ENCODE results near the gene MT1A. TPM values are rescaled to one million over a fixed set of nuclear protein-coding genes. Genes with fewer than 3 reads are reported as not detected.

The MT1A gene
- total RNA-seq, 2 experiments from 2014 or later: not detected

DNA sequence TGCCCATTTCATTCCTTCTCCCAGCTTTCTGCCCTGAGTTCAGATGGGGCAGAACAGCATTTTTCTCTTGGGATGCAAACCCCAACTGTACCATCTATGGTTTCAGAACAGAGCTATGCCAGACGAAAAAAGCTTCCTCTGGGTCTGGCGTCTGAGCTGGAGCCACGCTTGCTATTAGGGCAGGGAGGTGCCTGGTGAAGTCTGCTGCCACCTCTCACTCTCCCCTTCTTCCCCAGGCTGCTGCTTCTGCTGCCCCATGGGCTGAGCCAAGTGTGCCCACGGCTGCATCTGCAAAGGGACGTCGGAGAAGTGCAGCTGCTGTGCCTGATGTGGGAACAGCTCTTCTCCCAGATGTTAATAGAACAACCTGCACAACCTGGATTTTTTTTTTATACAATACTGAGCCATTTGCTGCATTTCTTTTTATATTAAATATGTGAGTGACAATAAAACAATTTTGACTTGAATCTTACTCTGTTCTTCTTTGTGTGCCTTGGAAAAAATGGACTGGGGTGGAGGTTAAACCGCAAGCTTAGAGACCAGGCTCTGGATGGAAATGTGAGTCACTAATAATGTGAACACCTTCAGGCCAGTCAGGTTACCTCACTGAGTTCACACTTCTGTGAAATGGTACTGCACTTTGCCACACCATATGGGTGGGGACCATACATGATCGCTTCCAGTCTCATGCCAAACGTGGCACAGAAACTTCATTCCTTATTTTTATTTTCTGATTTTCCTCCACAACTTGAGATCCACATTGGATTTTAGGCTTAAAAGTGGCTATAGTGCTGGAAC, 1.7 kb upstream of the MT1A start:
- DNase-seq: no peak
- Mint-ChIP-seq H3K4me3 (no peak overlapping the region), H3K4me1 (peaks cover 34% of the 10 kb centered on the region), H3K36me3 (ENCODE audit: low read depth) (peaks cover 4% of the 10 kb centered on the region), H3K9me3 (no peaks in the 10 kb centered on the region), H3K27ac (no peak overlapping the region), H3K27me3 (peaks cover 87% of the 10 kb centered on the region)
- CTCF ChIA-PET: interaction anchor here (1.1 to 1.6 kb wide), 4 partner anchors 12 to 19 kb away, joined by 3 to 9 read pairs (median 4); no protein-coding TSS in a partner anchor
- POLR2A ChIA-PET: no interaction called here

DNA sequence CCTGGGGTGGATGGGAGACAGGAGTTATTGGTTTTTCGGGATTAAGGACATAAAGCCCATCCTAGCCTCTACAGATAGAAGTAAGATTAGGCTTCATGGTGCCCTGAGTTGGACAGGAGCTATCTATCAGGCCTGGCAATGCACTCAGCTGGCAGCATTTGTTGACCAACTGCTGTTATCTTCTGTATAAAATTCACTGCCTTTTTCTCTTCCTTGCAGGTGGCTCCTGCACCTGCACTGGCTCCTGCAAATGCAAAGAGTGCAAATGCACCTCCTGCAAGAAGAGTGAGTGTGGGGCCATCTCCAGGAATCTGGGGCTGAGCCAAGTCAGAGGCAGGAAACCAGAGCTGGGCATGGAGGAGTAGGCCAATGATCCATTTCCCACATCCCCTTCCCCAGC, 579 bp downstream of the MT1A start:
- DNase-seq: no peak
- ChIA-PET POLR2A (no interaction called here), CTCF (interaction anchor here (1.1 to 1.4 kb wide), 2 partner anchors 9 to 62 kb away, joined by 3 read pairs; no protein-coding TSS in a partner anchor)
- Mint-ChIP-seq H3K36me3 (ENCODE audit: low read depth) (peaks cover 4% of the 10 kb centered on the region), H3K27ac (no peak overlapping the region), H3K27me3 (peaks cover 78% of the 10 kb centered on the region), H3K9me3 (no peaks in the 10 kb centered on the region), H3K4me1 (peaks cover 47% of the 10 kb centered on the region), H3K4me3 (no peak overlapping the region)

DNA sequence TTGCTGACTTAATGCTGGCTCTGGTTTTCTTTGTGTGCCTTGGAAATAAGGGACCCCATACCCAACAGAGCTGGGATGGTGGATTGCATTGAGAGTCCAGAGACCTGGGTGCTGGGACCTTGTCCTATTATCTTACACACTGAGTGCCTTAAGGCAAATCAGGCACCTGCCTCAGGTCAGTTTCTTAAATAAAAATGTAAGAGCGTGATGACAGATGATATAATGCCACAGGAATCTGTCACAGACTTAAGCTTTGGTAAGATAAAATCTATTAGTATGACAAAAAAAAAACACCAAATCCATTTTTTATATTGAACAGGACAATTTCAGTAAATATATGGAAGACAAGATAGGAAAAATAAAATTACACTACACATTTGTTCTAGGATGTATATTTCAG, 1.6 kb downstream of the MT1A start:
- peaks cover 71% of the 10 kb centered on the region for H3K27me3 Mint-ChIP-seq
- CTCF ChIA-PET: interaction anchor here (1.0 to 1.4 kb wide), 4 partner anchors 10 to 63 kb away, joined by 3 read pairs; no protein-coding TSS in a partner anchor

DNA sequence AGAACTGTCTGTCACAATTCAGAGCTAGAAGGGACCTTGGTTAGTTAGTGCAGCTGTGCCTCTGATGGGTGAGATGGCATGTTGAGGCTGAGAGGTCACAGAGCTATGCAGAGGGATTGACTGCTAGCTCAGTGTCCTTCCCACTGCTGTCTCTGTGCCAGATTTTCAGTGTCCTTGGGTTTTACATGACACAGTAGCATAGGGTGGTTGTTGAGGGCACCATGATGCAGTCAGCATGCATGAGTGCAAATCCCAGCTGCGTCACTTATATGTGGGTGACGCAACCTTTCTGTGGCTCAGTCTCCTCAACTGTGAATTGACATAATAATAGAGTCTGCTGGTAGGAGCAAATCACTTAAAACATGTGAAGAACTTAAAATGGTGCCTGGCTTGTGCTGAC, 2.7 kb downstream of the MT1A start:
- no peak for DNase-seq
- H3K27me3 Mint-ChIP-seq: peaks cover 70% of the 10 kb centered on the region
- ChIA-PET POLR2A (interaction anchor here (0.8 kb wide), 1 partner anchor 14 kb away, joined by 4 read pairs; no protein-coding TSS in a partner anchor), CTCF (interaction anchor here (1.2 kb wide), 1 partner anchor 15 kb away, joined by 4 read pairs; no protein-coding TSS in a partner anchor)
- H3K27ac Mint-ChIP-seq: no peak overlapping the region
- no peaks in the 10 kb centered on the region for H3K9me3 Mint-ChIP-seq
- H3K4me1 Mint-ChIP-seq: peaks cover 43% of the 10 kb centered on the region
- no peak overlapping the region for H3K4me3 Mint-ChIP-seq
- H3K36me3 Mint-ChIP-seq (ENCODE audit: low read depth): no peaks in the 10 kb centered on the region

More for the DNA sequence above, 1.6 kb downstream of the MT1A start:
- POLR2A ChIA-PET: no interaction called here
- DNase-seq: no peak
- no peak overlapping the region for H3K4me3 Mint-ChIP-seq
- no peaks in the 10 kb centered on the region for H3K9me3 Mint-ChIP-seq
- peaks cover 49% of the 10 kb centered on the region for H3K4me1 Mint-ChIP-seq
- no peak overlapping the region for H3K27ac Mint-ChIP-seq
- H3K36me3 Mint-ChIP-seq (ENCODE audit: low read depth): peaks cover 1% of the 10 kb centered on the region

DNA sequence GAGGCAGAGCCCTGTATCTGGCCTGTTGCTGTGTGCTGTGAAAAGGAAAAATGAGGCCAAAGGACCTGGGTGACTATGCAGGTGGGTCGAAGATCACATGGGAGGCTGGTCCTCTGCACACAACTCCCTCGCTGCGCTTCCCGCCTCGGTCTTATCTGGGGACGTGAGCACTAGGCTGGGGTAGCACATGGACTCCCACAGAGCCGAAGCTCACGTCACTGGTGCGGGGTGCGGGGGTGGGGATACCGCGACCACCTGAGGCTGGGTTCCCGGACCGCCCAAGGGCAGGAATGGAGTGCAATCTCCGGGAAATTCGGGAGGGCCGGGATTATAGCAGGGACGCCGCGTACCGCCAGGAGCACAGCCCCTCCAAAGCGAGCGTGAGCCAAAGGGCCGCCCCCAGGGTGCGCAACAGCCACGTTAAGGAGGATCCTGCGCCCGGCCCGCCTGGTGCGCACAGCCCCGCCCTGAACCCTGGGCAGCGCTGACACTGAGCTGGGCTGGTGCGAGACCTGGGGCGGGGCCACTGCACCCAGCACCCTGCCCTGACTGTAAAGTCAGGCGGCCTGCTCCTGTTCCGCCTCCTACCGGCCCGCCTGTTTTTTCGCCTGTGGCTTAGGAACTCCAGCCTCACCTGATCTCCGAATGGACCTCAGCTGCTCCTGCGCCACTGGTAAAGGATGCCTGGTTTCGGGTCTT, 4.8 kb downstream of the MT1A start:
- ChIA-PET CTCF (interaction anchor here (0.6 to 2.6 kb wide), 17 partner anchors 9 to 126 kb away, joined by 3 to 12 read pairs (median 4); partner anchors contain the start of genes MT1E and MT2A), POLR2A (no interaction called here)
- Mint-ChIP-seq H3K4me1 (peaks cover 30% of the 10 kb centered on the region), H3K36me3 (ENCODE audit: low read depth) (no peaks in the 10 kb centered on the region), H3K27me3 (peaks cover 66% of the 10 kb centered on the region), H3K4me3 (peak overlapping the region; percentile 63), H3K27ac (no peak overlapping the region), H3K9me3 (no peaks in the 10 kb centered on the region)
- peak; percentile 81 for DNase-seq

DNA sequence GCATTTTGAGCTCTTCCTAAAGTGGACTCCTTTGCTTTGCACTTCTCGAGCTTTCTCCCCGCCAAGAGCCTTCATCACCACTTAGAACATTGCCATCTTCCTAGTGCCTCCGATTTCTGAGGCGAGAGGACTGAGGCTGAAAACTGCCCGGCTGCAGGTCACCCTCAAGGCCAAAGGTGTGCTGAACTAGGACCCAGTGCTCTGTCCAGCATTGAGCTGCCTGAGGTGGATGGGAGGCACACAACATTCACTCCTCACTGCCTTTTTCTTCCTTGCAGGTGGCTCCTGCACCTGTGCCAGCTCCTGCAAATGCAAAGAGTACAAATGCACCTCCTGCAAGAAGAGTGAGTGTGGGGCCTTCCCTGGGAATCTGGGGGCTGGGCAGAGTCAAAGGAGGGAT, 5.4 kb downstream of the MT1A start:
- Mint-ChIP-seq H3K9me3 (no peaks in the 10 kb centered on the region), H3K36me3 (ENCODE audit: low read depth) (no peaks in the 10 kb centered on the region), H3K27ac (no peak overlapping the region), H3K4me1 (peaks cover 27% of the 10 kb centered on the region), H3K27me3 (peaks cover 68% of the 10 kb centered on the region), H3K4me3 (peak overlapping the region; percentile 63)
- no peak for DNase-seq
- POLR2A ChIA-PET: no interaction called here
- CTCF ChIA-PET: interaction anchor here (0.5 to 2.6 kb wide), 15 partner anchors 9 to 125 kb away, joined by 3 to 12 read pairs (median 4); partner anchors contain the start of genes MT1E and MT2A

DNA sequence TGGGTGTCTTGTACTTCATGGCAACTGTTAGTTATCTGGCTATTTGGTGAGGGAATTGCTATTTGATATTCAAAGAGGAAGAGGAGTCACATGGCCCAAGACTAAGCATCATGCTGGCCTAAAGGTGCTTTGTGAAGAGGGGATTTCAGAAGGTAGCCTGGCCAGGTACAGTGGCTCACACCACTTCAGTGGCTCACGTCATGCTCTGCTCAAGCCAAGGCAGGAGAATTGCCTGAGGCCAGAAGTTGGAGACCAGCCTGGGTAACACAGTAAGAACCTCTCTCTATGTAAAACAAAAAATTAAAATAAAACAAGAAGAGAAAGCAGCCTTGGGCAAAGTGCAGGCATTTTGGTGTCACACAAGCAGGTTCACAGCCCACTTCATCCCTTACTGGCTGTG, 6.8 kb downstream of the MT1A start:
- H3K27ac Mint-ChIP-seq: no peak overlapping the region
- POLR2A ChIA-PET: no interaction called here
- CTCF ChIA-PET: interaction anchor here (1.6 kb wide), 1 partner anchor 38 kb away, joined by 4 read pairs; no protein-coding TSS in a partner anchor
- DNase-seq: no peak
- H3K4me3 Mint-ChIP-seq: no peak overlapping the region
- no peaks in the 10 kb centered on the region for H3K36me3 Mint-ChIP-seq (ENCODE audit: low read depth)
- H3K27me3 Mint-ChIP-seq: peaks cover 63% of the 10 kb centered on the region
- peaks cover 27% of the 10 kb centered on the region for H3K4me1 Mint-ChIP-seq
- H3K9me3 Mint-ChIP-seq: no peaks in the 10 kb centered on the region

DNA sequence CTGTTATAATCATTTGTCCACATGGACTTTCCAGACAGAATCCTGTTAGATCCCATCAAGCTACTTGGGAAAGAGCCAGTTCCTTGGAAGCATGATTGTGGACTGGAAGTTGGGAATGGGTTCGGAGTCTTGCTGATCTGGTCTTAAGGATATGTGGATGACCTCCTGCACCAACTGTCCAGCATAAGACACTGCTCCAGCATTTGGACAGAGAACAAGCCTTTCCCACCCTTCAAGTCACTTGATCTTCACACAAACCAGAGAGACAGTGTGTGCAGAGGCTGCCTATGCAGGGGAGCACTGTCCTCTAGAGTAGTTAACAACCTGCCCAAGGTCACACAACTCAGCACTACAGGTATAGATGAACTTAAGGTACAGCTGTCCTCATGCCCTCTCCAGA, 7.4 kb downstream of the MT1A start:
- H3K36me3 Mint-ChIP-seq (ENCODE audit: low read depth): no peaks in the 10 kb centered on the region
- ChIA-PET CTCF (interaction anchor here (1.1 kb wide), 1 partner anchor 14 kb away, joined by 3 read pairs; no protein-coding TSS in a partner anchor), POLR2A (no interaction called here)
- H3K27ac Mint-ChIP-seq: no peak overlapping the region
- peaks cover 61% of the 10 kb centered on the region for H3K27me3 Mint-ChIP-seq
- no peak overlapping the region for H3K4me3 Mint-ChIP-seq
- peaks cover 27% of the 10 kb centered on the region for H3K4me1 Mint-ChIP-seq
- no peaks in the 10 kb centered on the region for H3K9me3 Mint-ChIP-seq
- no peak for DNase-seq

DNA sequence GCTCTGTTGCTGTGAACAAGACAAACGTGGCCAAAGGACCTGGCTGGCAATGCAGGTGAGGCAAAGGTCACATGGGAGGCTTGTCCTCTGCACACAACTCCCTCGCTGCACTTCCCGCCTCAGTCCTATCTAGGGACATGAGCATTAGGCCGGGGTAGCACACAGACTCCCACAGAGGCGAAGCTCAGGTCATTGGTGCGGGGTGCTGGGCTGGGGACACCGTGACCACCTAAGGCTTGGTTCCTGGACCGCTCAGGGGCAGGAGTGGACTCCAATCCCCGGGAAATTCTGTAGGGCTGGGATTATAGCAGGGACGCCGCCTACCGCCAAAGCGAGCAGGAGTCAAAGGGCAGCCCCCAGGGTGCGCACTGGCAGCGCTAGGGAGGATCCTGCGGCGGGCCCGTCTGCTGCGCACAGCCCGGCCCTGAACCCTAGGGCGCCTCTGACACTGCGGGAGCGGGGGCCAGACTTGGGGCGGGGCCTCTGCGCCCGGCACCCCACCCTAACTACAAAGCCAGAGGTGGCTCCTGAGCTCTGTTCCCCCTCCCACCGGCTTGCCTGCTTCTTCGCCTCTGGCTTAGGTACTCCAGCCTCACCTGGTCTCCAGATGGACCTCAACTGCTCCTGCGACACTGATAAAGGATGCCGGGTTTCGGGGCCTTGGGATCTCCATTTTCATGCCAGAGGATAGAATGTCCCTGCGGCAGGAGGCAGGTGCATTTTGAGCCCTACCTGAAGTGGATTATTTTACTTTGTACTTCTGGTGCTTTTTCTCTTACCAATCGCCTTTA, 9.4 kb downstream of the MT1A start:
- no peak for DNase-seq
- CTCF ChIA-PET: interaction anchor here (0.6 to 1.8 kb wide), 2 partner anchors 11 to 29 kb away, joined by 3 to 5 read pairs; no protein-coding TSS in a partner anchor
- no peaks in the 10 kb centered on the region for H3K36me3 Mint-ChIP-seq (ENCODE audit: low read depth)
- no peak overlapping the region for H3K4me3 Mint-ChIP-seq
- no peaks in the 10 kb centered on the region for H3K9me3 Mint-ChIP-seq
- H3K4me1 Mint-ChIP-seq: peaks cover 20% of the 10 kb centered on the region
- peaks cover 56% of the 10 kb centered on the region for H3K27me3 Mint-ChIP-seq
- POLR2A ChIA-PET: no interaction called here
- no peak overlapping the region for H3K27ac Mint-ChIP-seq

DNA sequence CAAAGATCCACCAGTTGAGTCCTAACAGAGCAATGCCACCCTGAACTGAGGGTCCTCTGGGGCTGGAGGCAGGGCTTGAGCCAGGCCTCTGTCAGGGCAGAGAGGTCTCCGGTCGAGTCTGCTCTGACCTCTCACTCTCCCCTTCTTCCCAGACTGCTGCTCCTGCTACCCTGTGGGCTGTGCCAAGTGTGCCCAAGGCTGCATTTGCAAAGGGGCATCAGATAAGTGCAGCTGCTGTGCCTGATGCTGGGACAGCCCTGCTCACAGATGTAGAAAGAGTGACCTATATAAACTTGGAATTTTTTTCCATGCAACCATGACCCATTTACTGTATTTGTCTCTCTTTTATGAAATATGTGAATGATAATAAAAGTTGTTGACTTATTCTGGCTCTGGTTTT, 10.8 kb downstream of the MT1A start:
- Mint-ChIP-seq H3K9me3 (no peaks in the 10 kb centered on the region), H3K36me3 (ENCODE audit: low read depth) (no peaks in the 10 kb centered on the region), H3K27ac (no peak overlapping the region), H3K27me3 (peaks cover 58% of the 10 kb centered on the region), H3K4me1 (peaks cover 6% of the 10 kb centered on the region), H3K4me3 (no peak overlapping the region)
- POLR2A ChIA-PET: no interaction called here
- CTCF ChIA-PET: interaction anchor here (0.6 to 1.8 kb wide), 3 partner anchors 13 to 125 kb away, joined by 3 to 5 read pairs (median 4); no protein-coding TSS in a partner anchor
- DNase-seq: no peak

DNA sequence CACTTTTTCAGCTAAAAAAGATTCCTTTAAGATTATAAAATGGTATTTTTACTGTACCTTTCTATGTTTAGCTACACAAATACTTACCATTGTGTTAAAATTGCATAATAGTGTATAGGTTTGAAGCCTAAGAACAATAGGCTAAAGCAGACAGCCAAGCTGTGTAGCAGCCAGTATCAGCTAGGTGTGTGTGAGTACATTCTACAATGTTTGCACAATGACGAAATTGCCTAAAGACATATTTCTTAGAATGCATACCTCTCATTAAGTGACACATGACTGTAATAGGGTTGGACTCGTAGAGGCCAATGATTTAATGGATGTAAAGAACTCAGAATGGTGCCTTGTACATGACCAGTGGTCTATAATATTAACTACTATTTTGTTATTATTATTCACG, 11.4 kb downstream of the MT1A start:
- peaks cover 57% of the 10 kb centered on the region for H3K27me3 Mint-ChIP-seq
- H3K4me3 Mint-ChIP-seq: no peak overlapping the region
- no peaks in the 10 kb centered on the region for H3K36me3 Mint-ChIP-seq (ENCODE audit: low read depth)
- no peak for DNase-seq
- no peaks in the 10 kb centered on the region for H3K9me3 Mint-ChIP-seq
- peaks cover 2% of the 10 kb centered on the region for H3K4me1 Mint-ChIP-seq
- CTCF ChIA-PET: interaction anchor here (1.1 kb wide), 1 partner anchor 19 kb away, joined by 3 read pairs; no protein-coding TSS in a partner anchor
- no peak overlapping the region for H3K27ac Mint-ChIP-seq
- POLR2A ChIA-PET: no interaction called here

DNA sequence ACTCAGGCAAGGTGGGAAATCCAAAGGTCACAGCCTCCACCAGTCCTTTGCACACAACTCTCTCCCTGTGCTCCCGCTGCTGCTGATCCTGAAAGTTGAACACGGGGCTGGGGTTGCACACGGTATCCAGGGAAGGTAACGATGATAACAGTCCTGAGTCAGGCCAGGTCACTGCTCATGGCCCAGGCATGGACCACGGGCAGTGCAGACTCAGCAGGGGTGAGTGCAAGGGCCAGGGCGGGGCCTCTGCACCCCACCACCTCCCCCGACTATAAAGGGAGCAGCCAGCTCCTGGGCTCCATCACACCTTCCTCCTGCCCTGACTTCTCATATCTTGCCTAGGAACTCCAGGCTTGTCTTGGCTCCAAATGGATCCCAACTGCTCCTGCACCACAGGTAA, 13.1 kb downstream of the MT1A start, which contains the start of gene MT1B:
Gene MT1B (plus strand): TSS at position 301 of the 400 bp plus-strand sequence. CDS start 68 bp downstream, at position 369.
- Mint-ChIP-seq H3K27me3 (peaks cover 47% of the 10 kb centered on the region), H3K36me3 (ENCODE audit: low read depth) (no peaks in the 10 kb centered on the region), H3K9me3 (no peaks in the 10 kb centered on the region), H3K4me1 (no peaks in the 10 kb centered on the region), H3K27ac (no peak within 1 kb of the TSS), H3K4me3 (no peak within 1 kb of the TSS)
- ChIA-PET CTCF (no interaction called here), POLR2A (no interaction called here)
- DNase-seq: no peak
